Sigmoid colon (tissue), 4 donors: ENCODE data around the gene C1orf53.

Experiments
- EP300 ChIP-seq, 4 donors: sonication (generic); formaldehyde crosslinking; IDR thresholded peaks; one replicate each; pipeline ENCODE4 v1.6.1; 2017; ENCODE audit warnings: antibody characterized with exemption in 4 of 4
- POLR2A ChIP-seq, 2 donors: fragments of 450-650 bp; IDR thresholded peaks; one replicate each; pipeline ENCODE4 v1.6.1; 2016; ENCODE audit warnings: antibody characterized with exemption in 2 of 2, mild to moderate bottlenecking in 2 of 2, moderate library complexity in 2 of 2

DNA sequence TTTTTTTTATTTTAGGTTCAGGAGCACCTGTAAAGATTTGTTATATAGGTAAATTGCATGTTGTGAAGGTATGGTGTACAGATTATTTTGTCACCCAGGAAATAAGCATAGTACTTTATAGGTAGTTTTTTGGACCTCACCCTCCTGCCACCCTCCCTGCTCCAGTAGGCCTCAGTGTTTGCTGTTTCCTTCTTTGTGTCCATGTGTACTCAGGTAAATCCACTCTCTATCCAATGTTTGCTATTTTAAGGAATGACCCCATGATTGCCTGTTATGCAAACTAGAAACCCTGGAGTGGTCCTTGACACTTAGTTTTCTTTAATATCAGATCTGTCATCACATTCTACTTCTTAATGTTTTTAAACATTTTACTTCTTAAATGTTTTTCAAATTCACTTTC, 48.7 kb downstream of the C1orf53 start:
- TF ChIP-seq POLR2A (IDR thresholded peaks at IDR 0.05) (no peak), EP300 (IDR thresholded peaks at IDR 0.05) (no peak)
